Chondrocyte (in vitro differentiated cells): ENCODE data around the gene ZNRF2. TPM values are rescaled to one million over a fixed set of nuclear protein-coding genes. Genes with fewer than 3 reads are reported as not detected.

Source experiments
- DNase-seq: peaks from one replicate; pipeline ENCODE4 v3.0.0; 2021; ENCODE audit warnings: mixed read lengths, low spot score
- H3K27ac Mint-ChIP-seq: one replicate; pipeline ENCODE4 v1.8.0; 2021; ENCODE audit warnings: mild to moderate bottlenecking, moderate library complexity, mixed read lengths; ENCODE audit not compliant: unreplicated experiment
- H3K27me3 Mint-ChIP-seq: 2 replicates; pipeline ENCODE4 v1.8.0; 2021; ENCODE audit warnings: low read depth, mixed read lengths
- H3K36me3 Mint-ChIP-seq: 2 replicates; pipeline ENCODE4 v1.8.0; 2021; ENCODE audit warnings: low read depth, mixed read lengths
- H3K4me1 Mint-ChIP-seq: 2 replicates; pipeline ENCODE4 v1.8.0; 2021; ENCODE audit warnings: low read depth, mild to moderate bottlenecking, mixed read lengths
- H3K4me3 Mint-ChIP-seq: one replicate; pipeline ENCODE4 v1.8.0; 2021; ENCODE audit warnings: mild to moderate bottlenecking, moderate library complexity, mixed read lengths; ENCODE audit not compliant: unreplicated experiment
- H3K9me3 Mint-ChIP-seq: 2 replicates; pipeline ENCODE4 v1.8.0; 2021; ENCODE audit warnings: low read depth, mixed read lengths
- total RNA-seq: library from RNA; stranded (reverse); gene quantifications from 3 replicates; pipeline ENCODE4 v1.2.1, GENCODE V29; 2021
- TF ChIP-seq, protein P1 (sequence below): fragments of 200-600 bp; sonication (generic); IDR thresholded peaks from 2 replicates; pipeline ENCODE4 v1.5.0; 2021; ENCODE audit warnings: antibody characterized with exemption, mild to moderate bottlenecking, moderate library complexity

Gene ZNRF2
- total RNA-seq, 1 donor from 2014 or later: 5.3 TPM

DNA sequence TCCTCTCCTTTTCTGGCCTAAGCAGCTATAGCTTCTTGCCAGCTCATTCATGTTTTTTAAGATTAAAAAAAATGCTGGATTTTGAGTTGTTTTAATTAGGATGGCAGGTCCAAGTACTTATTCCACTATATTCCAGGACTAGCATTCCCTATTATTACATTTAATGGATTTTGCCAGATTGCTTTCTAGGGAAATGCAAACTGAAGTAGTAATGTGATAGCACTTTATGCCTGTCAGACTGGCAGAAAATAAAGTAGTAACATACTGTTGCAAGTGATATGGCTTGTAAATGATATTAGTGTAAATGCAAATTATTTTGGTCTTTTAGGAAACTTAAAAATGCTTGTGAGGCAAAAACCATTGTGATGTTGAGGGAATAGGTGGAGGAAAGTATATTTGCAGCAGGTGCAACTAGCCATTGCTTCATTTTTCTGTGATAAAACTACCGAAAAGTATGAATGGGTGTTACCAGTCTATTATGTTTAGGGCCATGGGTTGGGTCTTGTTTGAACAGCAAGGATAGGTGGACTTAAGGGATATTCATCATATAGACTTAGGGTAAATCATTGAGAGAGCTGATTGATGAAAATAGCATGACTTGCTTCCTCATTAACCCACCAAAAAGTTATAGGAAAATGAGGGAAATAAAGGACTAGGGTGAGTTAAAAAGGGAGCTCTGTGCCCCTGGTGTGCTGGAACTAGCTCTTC, 19.9 kb downstream of the ZNRF2 start:
- DNase-seq: no peak
- Mint-ChIP-seq H3K27me3 (no peaks in the 10 kb centered on the region), H3K27ac (no peak overlapping the region), H3K36me3 (no peaks in the 10 kb centered on the region), H3K4me3 (no peak overlapping the region), H3K4me1 (no peaks in the 10 kb centered on the region), H3K9me3 (no peaks in the 10 kb centered on the region)
- TF ChIP-seq, protein P1, sequence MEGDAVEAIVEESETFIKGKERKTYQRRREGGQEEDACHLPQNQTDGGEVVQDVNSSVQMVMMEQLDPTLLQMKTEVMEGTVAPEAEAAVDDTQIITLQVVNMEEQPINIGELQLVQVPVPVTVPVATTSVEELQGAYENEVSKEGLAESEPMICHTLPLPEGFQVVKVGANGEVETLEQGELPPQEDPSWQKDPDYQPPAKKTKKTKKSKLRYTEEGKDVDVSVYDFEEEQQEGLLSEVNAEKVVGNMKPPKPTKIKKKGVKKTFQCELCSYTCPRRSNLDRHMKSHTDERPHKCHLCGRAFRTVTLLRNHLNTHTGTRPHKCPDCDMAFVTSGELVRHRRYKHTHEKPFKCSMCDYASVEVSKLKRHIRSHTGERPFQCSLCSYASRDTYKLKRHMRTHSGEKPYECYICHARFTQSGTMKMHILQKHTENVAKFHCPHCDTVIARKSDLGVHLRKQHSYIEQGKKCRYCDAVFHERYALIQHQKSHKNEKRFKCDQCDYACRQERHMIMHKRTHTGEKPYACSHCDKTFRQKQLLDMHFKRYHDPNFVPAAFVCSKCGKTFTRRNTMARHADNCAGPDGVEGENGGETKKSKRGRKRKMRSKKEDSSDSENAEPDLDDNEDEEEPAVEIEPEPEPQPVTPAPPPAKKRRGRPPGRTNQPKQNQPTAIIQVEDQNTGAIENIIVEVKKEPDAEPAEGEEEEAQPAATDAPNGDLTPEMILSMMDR: no peak

- Mint-ChIP-seq H3K4me3 (no peak overlapping the region), H3K4me1 (no peaks in the 10 kb centered on the region), H3K27ac (no peak overlapping the region), H3K36me3 (no peaks in the 10 kb centered on the region), H3K9me3 (no peaks in the 10 kb centered on the region), H3K27me3 (no peaks in the 10 kb centered on the region)
- DNase-seq: no peak
- TF ChIP-seq, protein P1: no peak
These were observed 22.6 kb downstream of the ZNRF2 start for GRCh38 chr7:30306976-30307375.

GRCh38 chr7:30308389-30308788, 24.0 kb downstream of the ZNRF2 start:
- Mint-ChIP-seq H3K4me3 (no peak overlapping the region), H3K4me1 (no peaks in the 10 kb centered on the region), H3K27ac (no peak overlapping the region), H3K27me3 (no peaks in the 10 kb centered on the region), H3K9me3 (no peaks in the 10 kb centered on the region), H3K36me3 (no peaks in the 10 kb centered on the region)
- no peak for DNase-seq
- TF ChIP-seq, protein P1: no peak

DNA sequence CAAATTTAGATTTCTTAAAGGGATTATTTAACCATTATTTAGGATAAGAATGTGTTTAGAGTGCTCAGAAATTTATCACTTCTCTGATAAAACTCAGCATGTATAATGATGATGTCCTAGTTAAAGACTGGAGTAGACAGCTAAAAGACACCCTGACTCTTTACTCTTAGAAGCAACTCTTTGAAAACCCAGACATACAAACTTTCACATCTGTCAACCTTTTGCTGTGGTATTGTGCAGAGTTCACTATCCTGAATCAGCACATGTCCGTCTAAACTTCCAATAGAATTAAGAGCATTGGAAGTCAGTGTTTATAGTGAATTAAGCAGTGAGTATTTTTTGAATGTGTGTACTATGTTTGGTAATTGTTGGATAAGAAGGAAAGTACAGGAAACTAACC, 24.9 kb downstream of the ZNRF2 start:
- no peaks in the 10 kb centered on the region for H3K27me3 Mint-ChIP-seq
- H3K4me1 Mint-ChIP-seq: no peaks in the 10 kb centered on the region
- no peak overlapping the region for H3K4me3 Mint-ChIP-seq
- no peak overlapping the region for H3K27ac Mint-ChIP-seq
- no peak for DNase-seq
- TF ChIP-seq, protein P1: no peak
- no peaks in the 10 kb centered on the region for H3K9me3 Mint-ChIP-seq
- no peaks in the 10 kb centered on the region for H3K36me3 Mint-ChIP-seq

- no peak overlapping the region for H3K27ac Mint-ChIP-seq
- no peak for DNase-seq
- TF ChIP-seq, protein P1: no peak
- no peaks in the 10 kb centered on the region for H3K9me3 Mint-ChIP-seq
- H3K4me1 Mint-ChIP-seq: no peaks in the 10 kb centered on the region
- H3K36me3 Mint-ChIP-seq: no peaks in the 10 kb centered on the region
- H3K4me3 Mint-ChIP-seq: no peak overlapping the region
- H3K27me3 Mint-ChIP-seq: no peaks in the 10 kb centered on the region
These were observed 25.5 kb downstream of the ZNRF2 start for GRCh38 chr7:30309842-30310435.
